NCI-H774 (cell line): ENCODE data around the gene MYLK3.
A peak's percentile ranks its signal among the peaks of the same experiment; 100 is the strongest.

ENCODE experiments used
- DNase-seq: peaks from one replicate; lab custom pipeline; 2025; lab: John Stamatoyannopoulos, UW

The MYLK3 gene

GRCh38 chr16:46757339-46758050, 9.4 kb upstream of the MYLK3 start:
- DNase-seq, result no peak

GRCh38 chr16:46756772-46757171, 8.6 kb upstream of the MYLK3 start:
- no peak for DNase-seq

- no peak for DNase-seq
Measured at GRCh38 chr16:46753015-46753414, 4.9 kb upstream of the MYLK3 start.

GRCh38 chr16:46751381-46751780, 3.2 kb upstream of the MYLK3 start:
- no peak for DNase-seq

GRCh38 chr16:46748775-46749705, 896 bp upstream of the MYLK3 start:
- no peak for DNase-seq

- no peak for DNase-seq
Measured at GRCh38 chr16:46746821-46747776, 1.0 kb downstream of the MYLK3 start.

- DNase-seq, result peak; percentile 29
Measured at GRCh38 chr16:46745617-46746016, 2.5 kb downstream of the MYLK3 start.

GRCh38 chr16:46743232-46743719, 4.9 kb downstream of the MYLK3 start:
- DNase-seq, result no peak

- DNase-seq, result no peak
Measured at GRCh38 chr16:46739934-46740333, 8.2 kb downstream of the MYLK3 start.

- no peak for DNase-seq
Measured at GRCh38 chr16:46737621-46738214, 10.4 kb downstream of the MYLK3 start.

GRCh38 chr16:46736695-46737094, 11.4 kb downstream of the MYLK3 start:
- no peak for DNase-seq

GRCh38 chr16:46733319-46733830, 14.8 kb downstream of the MYLK3 start:
- DNase-seq, result no peak

GRCh38 chr16:46732561-46732960, 15.6 kb downstream of the MYLK3 start:
- DNase-seq, result no peak

GRCh38 chr16:46731691-46732555, 16.2 kb downstream of the MYLK3 start:
- no peak for DNase-seq

GRCh38 chr16:46730801-46731690, 17.1 kb downstream of the MYLK3 start:
- no peak for DNase-seq

GRCh38 chr16:46730126-46730525, 18.0 kb downstream of the MYLK3 start:
- DNase-seq, result no peak

- DNase-seq, result no peak
Measured at GRCh38 chr16:46729326-46729995, 18.7 kb downstream of the MYLK3 start.

GRCh38 chr16:46728806-46729205, 19.3 kb downstream of the MYLK3 start:
- no peak for DNase-seq

- DNase-seq, result no peak
Measured at GRCh38 chr16:46727630-46728029, 20.5 kb downstream of the MYLK3 start.
